ENCODE measurements around the gene BARHL1. TPM values are rescaled to one million over a fixed set of nuclear protein-coding genes. Genes with fewer than 3 reads are reported as not detected.

BARHL1 gene
- polyA plus RNA-seq, 1 donor from 2014 or later: not detected

DNA sequence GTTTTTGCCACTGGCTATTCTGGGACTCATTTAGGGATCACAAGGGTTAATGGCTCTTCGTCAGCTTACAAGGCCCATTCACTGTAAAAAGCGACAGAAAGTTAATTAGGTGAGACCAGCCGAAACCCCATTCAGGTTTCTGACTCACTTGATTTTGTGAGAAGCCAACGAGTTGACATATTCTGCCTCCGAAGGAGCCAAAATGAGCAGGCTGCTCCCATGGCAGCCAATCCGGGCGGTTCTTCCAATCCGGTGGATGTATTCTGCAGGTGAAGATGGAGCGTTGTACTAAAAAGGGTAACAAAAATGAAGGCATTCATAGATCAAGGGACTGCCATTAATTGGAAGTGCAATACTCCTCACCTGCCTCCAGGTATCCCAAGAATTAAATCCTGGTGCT lies 47.7 kb downstream of the BARHL1 start:
- H3K4me3 ChIP-seq (ENCODE audit: low read length): no peak overlapping the region
- no peak overlapping the region for H3K9ac ChIP-seq (ENCODE audit: low read length)
- no peaks in the 10 kb centered on the region for H4K20me1 ChIP-seq (ENCODE audit: insufficient read depth)
- no peaks in the 10 kb centered on the region for H3K9me3 ChIP-seq (ENCODE audit: low read length)
- H3F3A ChIP-seq (ENCODE audit: insufficient read depth, low read length, poor library complexity, severe bottlenecking): no peaks in the 10 kb centered on the region
- no peaks in the 10 kb centered on the region for H3K27me3 ChIP-seq (ENCODE audit: insufficient read depth, low read depth, low read length)
- no peak overlapping the region for H2AFZ ChIP-seq (ENCODE audit: low read depth, low read length)
- H3K79me2 ChIP-seq (replicated peaks; ENCODE audit: insufficient read depth, low read length): no peaks in the 10 kb centered on the region
- no peaks in the 10 kb centered on the region for H3K9me2 ChIP-seq (ENCODE audit: insufficient read depth, low read length)
- no peak overlapping the region for H3K4me2 ChIP-seq (ENCODE audit: low read length)
- TF ChIP-seq EP300 (conservative IDR thresholded peaks at IDR 0.05; ENCODE audit: poor library complexity, severe bottlenecking) (no peak), EZH2 (IDR thresholded peaks at IDR 0.05; ENCODE audit: borderline replicate concordance, insufficient read depth, low read length, poor library complexity, severe bottlenecking) (no peak), MXI1 (conservative IDR thresholded peaks at IDR 0.05; ENCODE audit: poor library complexity, severe bottlenecking) (no peak), SMC3 (conservative IDR thresholded peaks at IDR 0.05; ENCODE audit: poor library complexity) (no peak), REST (IDR thresholded peaks at IDR 0.05; ENCODE audit: borderline replicate concordance) (no peak), RAD21 (conservative IDR thresholded peaks at IDR 0.05) (no peak), TAF1 (IDR thresholded peaks at IDR 0.05; ENCODE audit: low read depth) (no peak), POLR2AphosphoS5 (IDR thresholded peaks at IDR 0.05) (no peak), CTCF (IDR thresholded peaks at IDR 0.05; ENCODE audit: poor library complexity, severe bottlenecking) (no peak)
- H3K36me3 ChIP-seq (ENCODE audit: insufficient read depth, low read length): no peaks in the 10 kb centered on the region
- H3K27ac ChIP-seq (ENCODE audit: low read length): no peak overlapping the region

- Histone ChIP-seq H3K27me3 (ENCODE audit: insufficient read depth, low read depth, low read length) (no peaks in the 10 kb centered on the region), H2AFZ (ENCODE audit: low read depth, low read length) (no peak overlapping the region), H3K27ac (ENCODE audit: low read length) (peak overlapping the region; percentile 50), H3K4me3 (ENCODE audit: low read length) (no peak overlapping the region), H3K9me3 (ENCODE audit: low read length) (no peaks in the 10 kb centered on the region), H3K9me2 (ENCODE audit: insufficient read depth, low read length) (no peaks in the 10 kb centered on the region), H3K4me2 (ENCODE audit: low read length) (no peak overlapping the region), H3K9ac (ENCODE audit: low read length) (no peak overlapping the region), H3K79me2 (replicated peaks; ENCODE audit: insufficient read depth, low read length) (no peaks in the 10 kb centered on the region), H3F3A (ENCODE audit: insufficient read depth, low read length, poor library complexity, severe bottlenecking) (no peaks in the 10 kb centered on the region), H4K20me1 (ENCODE audit: insufficient read depth) (no peaks in the 10 kb centered on the region), H3K36me3 (ENCODE audit: insufficient read depth, low read length) (no peaks in the 10 kb centered on the region)
- TF ChIP-seq EP300 (conservative IDR thresholded peaks at IDR 0.05; ENCODE audit: poor library complexity, severe bottlenecking) (no peak), RAD21 (conservative IDR thresholded peaks at IDR 0.05) (no peak), EZH2 (IDR thresholded peaks at IDR 0.05; ENCODE audit: borderline replicate concordance, insufficient read depth, low read length, poor library complexity, severe bottlenecking) (no peak), CTCF (IDR thresholded peaks at IDR 0.05; ENCODE audit: poor library complexity, severe bottlenecking) (no peak), POLR2AphosphoS5 (IDR thresholded peaks at IDR 0.05) (no peak), REST (IDR thresholded peaks at IDR 0.05; ENCODE audit: borderline replicate concordance) (no peak), MXI1 (conservative IDR thresholded peaks at IDR 0.05; ENCODE audit: poor library complexity, severe bottlenecking) (no peak), SMC3 (conservative IDR thresholded peaks at IDR 0.05; ENCODE audit: poor library complexity) (no peak), TAF1 (IDR thresholded peaks at IDR 0.05; ENCODE audit: low read depth) (no peak)
Observed at GRCh38 chr9:132630811-132631210, 48.4 kb downstream of the BARHL1 start.

Data from neural cell (in vitro differentiated cells).